ENCODE results near the gene POLR3H.
A peak's percentile ranks its signal among the peaks of the same experiment; 100 is the strongest.
"Not testable (repeated sequence)": the region's sequence is repeated elsewhere in the genome, so short reads cannot be mapped to it uniquely, and the experiment has no call there.

The POLR3H gene

GRCh38 chr22:41574847-41575381 lies 30.6 kb upstream of the POLR3H start:
- H3K4me3 ChIP-seq (ENCODE audit: control insufficient read depth, low read depth, low read length): no peak overlapping the region
- peak; percentile 36 for DNase-seq (ENCODE audit: low read depth)
- TF ChIP-seq, protein P1, sequence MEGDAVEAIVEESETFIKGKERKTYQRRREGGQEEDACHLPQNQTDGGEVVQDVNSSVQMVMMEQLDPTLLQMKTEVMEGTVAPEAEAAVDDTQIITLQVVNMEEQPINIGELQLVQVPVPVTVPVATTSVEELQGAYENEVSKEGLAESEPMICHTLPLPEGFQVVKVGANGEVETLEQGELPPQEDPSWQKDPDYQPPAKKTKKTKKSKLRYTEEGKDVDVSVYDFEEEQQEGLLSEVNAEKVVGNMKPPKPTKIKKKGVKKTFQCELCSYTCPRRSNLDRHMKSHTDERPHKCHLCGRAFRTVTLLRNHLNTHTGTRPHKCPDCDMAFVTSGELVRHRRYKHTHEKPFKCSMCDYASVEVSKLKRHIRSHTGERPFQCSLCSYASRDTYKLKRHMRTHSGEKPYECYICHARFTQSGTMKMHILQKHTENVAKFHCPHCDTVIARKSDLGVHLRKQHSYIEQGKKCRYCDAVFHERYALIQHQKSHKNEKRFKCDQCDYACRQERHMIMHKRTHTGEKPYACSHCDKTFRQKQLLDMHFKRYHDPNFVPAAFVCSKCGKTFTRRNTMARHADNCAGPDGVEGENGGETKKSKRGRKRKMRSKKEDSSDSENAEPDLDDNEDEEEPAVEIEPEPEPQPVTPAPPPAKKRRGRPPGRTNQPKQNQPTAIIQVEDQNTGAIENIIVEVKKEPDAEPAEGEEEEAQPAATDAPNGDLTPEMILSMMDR (conservative IDR thresholded peaks at IDR 0.05; ENCODE audit: control insufficient read depth, insufficient read depth, low read depth, low read length): no peak

DNA sequence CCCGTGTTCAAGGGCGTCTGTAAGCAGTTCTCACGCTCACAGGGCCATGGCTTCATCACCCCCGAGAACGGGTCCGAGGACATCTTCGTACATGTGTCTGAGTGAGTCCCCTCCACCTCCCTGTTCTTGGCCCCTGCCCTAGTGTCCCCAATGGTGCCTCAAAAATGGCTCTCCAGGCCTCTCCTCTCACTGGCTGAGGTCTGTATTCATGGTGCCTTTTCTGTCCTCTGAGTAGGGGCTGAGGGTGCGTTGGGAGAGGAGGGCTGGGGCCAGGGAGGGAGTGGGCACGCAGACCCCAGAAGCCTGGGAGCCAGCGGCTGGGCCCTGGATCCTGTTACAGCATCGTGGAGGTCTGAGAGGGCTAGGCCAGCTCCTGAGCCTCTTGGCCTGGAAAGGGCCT lies 29.4 kb upstream of the POLR3H start:
- no peak for DNase-seq (ENCODE audit: low read depth)
- no peak overlapping the region for H3K4me3 ChIP-seq (ENCODE audit: control insufficient read depth, low read depth, low read length)
- TF ChIP-seq, protein P1 (conservative IDR thresholded peaks at IDR 0.05; ENCODE audit: control insufficient read depth, insufficient read depth, low read depth, low read length): no peak

- H3K4me3 ChIP-seq (ENCODE audit: control insufficient read depth, low read depth, low read length); DNase-seq (ENCODE audit: low read depth): not testable (repeated sequence)
Measured at GRCh38 chr22:41572305-41572704, 28.0 kb upstream of the POLR3H start.

GRCh38 chr22:41571786-41572185 lies 27.5 kb upstream of the POLR3H start:
- H3K4me3 ChIP-seq (ENCODE audit: control insufficient read depth, low read depth, low read length): no peak overlapping the region
- TF ChIP-seq, protein P1 (conservative IDR thresholded peaks at IDR 0.05; ENCODE audit: control insufficient read depth, insufficient read depth, low read depth, low read length): no peak
- DNase-seq (ENCODE audit: low read depth): no peak

GRCh38 chr22:41570221-41570620 lies 26.0 kb upstream of the POLR3H start:
- no peak overlapping the region for H3K4me3 ChIP-seq (ENCODE audit: control insufficient read depth, low read depth, low read length)
- TF ChIP-seq, protein P1 (conservative IDR thresholded peaks at IDR 0.05; ENCODE audit: control insufficient read depth, insufficient read depth, low read depth, low read length): no peak
- DNase-seq (ENCODE audit: low read depth): no peak

- TF ChIP-seq, protein P1 (conservative IDR thresholded peaks at IDR 0.05; ENCODE audit: control insufficient read depth, insufficient read depth, low read depth, low read length): no peak
- no peak for DNase-seq (ENCODE audit: low read depth)
- H3K4me3 ChIP-seq (ENCODE audit: control insufficient read depth, low read depth, low read length): no peak overlapping the region
Measured at GRCh38 chr22:41568811-41569210, 24.5 kb upstream of the POLR3H start.

GRCh38 chr22:41567512-41567768 lies 23.2 kb upstream of the POLR3H start:
- no peak overlapping the region for H3K4me3 ChIP-seq (ENCODE audit: control insufficient read depth, low read depth, low read length)
- DNase-seq (ENCODE audit: low read depth): no peak
- TF ChIP-seq, protein P1 (conservative IDR thresholded peaks at IDR 0.05; ENCODE audit: control insufficient read depth, insufficient read depth, low read depth, low read length): no peak

Data from fibroblast of mammary gland (primary cell).